Measurements from ENCODE around the gene SULF2.

SULF2 gene

DNA sequence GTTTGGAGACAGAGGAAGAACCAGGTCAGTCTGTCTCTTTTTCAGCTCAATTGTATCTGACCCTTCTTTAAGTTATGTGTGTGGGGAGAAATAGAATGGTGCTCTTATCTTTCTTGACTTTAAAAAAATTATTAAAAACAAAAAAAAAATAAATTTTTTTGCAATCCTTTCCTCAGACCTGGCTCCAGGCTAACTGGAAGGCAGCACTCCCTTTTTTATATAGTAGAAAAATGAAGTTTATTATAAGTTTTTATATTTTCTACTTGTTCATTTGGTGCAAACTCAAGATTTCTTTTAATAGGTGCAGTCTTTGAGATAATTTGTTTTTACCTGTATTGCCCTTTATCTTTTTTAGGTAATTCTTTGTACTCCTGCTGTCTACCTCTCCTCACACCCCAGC lies 129.6 kb downstream of the SULF2 start:
- no peak for DNase-seq (ENCODE audit: low read depth)
- H3K4me3 ChIP-seq (ENCODE audit: low read length): no peak overlapping the region
- TF ChIP-seq, protein P1, sequence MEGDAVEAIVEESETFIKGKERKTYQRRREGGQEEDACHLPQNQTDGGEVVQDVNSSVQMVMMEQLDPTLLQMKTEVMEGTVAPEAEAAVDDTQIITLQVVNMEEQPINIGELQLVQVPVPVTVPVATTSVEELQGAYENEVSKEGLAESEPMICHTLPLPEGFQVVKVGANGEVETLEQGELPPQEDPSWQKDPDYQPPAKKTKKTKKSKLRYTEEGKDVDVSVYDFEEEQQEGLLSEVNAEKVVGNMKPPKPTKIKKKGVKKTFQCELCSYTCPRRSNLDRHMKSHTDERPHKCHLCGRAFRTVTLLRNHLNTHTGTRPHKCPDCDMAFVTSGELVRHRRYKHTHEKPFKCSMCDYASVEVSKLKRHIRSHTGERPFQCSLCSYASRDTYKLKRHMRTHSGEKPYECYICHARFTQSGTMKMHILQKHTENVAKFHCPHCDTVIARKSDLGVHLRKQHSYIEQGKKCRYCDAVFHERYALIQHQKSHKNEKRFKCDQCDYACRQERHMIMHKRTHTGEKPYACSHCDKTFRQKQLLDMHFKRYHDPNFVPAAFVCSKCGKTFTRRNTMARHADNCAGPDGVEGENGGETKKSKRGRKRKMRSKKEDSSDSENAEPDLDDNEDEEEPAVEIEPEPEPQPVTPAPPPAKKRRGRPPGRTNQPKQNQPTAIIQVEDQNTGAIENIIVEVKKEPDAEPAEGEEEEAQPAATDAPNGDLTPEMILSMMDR (conservative IDR thresholded peaks at IDR 0.05; ENCODE audit: low read depth, low read length): no peak

DNA sequence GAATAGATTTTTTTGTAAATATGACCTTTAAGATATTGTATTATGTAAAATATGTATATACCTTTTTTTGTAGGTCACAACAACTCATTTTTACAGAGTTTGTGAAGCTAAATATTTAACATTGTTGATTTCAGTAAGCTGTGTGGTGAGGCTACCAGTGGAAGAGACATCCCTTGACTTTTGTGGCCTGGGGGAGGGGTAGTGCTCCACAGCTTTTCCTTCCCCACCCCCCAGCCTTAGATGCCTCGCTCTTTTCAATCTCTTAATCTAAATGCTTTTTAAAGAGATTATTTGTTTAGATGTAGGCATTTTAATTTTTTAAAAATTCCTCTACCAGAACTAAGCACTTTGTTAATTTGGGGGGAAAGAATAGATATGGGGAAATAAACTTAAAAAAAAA lies 130.9 kb downstream of the SULF2 start:
- TF ChIP-seq, protein P1 (conservative IDR thresholded peaks at IDR 0.05; ENCODE audit: low read depth, low read length): no peak
- H3K4me3 ChIP-seq (ENCODE audit: low read length): no peak overlapping the region
- DNase-seq (ENCODE audit: low read depth): no peak

DNA sequence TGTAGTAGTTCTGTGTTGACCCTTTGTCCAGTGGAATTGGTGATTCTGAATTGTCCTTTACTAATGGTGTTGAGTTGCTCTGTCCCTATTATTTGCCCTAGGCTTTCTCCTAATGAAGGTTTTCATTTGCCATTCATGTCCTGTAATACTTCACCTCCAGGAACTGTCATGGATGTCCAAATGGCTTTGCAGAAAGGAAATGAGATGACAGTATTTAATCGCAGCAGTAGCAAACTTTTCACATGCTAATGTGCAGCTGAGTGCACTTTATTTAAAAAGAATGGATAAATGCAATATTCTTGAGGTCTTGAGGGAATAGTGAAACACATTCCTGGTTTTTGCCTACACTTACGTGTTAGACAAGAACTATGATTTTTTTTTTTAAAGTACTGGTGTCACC lies 131.4 kb downstream of the SULF2 start:
- no peak for DNase-seq (ENCODE audit: low read depth)
- TF ChIP-seq, protein P1 (conservative IDR thresholded peaks at IDR 0.05; ENCODE audit: low read depth, low read length): no peak
- H3K4me3 ChIP-seq (ENCODE audit: low read length): no peak overlapping the region

DNA sequence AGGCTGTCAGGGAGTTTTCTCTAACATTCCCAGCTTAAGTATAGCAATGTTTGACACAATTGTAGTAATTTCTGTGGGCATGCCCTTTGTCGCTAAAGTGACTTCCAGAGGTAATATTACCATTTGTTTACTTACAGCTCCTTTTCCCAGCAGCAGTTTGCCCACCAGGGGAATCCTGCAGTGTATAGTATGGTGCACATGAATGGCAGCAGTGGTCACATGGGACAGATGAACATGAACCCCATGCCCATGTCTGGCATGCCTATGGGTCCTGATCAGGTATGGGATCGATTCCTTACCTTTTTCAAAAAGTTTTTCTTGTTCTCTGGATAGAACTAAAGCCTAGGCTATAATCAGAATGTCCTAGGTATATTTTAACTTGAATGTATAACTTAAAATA lies 132.5 kb downstream of the SULF2 start:
- TF ChIP-seq, protein P1 (conservative IDR thresholded peaks at IDR 0.05; ENCODE audit: low read depth, low read length): no peak
- H3K4me3 ChIP-seq (ENCODE audit: low read length): no peak overlapping the region
- no peak for DNase-seq (ENCODE audit: low read depth)

DNA sequence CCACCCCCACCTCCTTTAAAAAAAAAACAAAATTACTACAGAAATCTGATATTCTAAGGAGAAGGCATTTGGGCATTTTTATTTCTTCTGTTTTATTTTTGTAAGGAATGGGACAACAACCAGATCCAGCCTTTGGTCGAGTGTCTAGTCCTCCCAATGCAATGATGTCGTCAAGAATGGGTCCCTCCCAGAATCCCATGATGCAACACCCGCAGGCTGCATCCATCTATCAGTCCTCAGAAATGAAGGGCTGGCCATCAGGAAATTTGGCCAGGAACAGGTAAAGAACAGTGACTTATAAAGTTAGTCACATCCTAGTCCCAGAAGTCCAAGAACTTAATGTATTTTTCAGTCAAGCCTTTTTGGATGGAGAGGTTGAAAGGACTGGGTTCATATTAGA lies 133.0 kb downstream of the SULF2 start:
- no peak for DNase-seq (ENCODE audit: low read depth)
- TF ChIP-seq, protein P1 (conservative IDR thresholded peaks at IDR 0.05; ENCODE audit: low read depth, low read length): no peak
- no peak overlapping the region for H3K4me3 ChIP-seq (ENCODE audit: low read length)

DNA sequence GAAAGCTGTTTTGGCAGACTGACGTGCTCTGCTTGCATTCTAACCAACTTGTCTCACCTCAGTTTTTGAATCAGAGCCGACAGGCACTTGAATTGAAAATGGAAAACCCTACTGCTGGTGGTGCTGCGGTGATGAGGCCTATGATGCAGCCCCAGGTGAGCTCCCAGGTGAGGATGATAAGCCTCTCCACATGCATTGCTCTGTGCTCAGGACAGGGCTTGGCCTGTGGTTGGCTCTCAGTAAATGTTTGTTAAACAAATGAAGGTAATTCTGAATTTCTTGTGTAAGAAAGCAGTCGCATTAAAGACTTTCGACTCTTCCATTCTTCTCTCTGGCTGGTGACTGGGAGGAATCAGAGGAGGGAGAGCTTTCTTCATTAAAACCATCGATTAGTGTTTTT lies 136.3 kb downstream of the SULF2 start:
- DNase-seq (ENCODE audit: low read depth): no peak
- TF ChIP-seq, protein P1 (conservative IDR thresholded peaks at IDR 0.05; ENCODE audit: low read depth, low read length): no peak
- H3K4me3 ChIP-seq (ENCODE audit: low read length): no peak overlapping the region

DNA sequence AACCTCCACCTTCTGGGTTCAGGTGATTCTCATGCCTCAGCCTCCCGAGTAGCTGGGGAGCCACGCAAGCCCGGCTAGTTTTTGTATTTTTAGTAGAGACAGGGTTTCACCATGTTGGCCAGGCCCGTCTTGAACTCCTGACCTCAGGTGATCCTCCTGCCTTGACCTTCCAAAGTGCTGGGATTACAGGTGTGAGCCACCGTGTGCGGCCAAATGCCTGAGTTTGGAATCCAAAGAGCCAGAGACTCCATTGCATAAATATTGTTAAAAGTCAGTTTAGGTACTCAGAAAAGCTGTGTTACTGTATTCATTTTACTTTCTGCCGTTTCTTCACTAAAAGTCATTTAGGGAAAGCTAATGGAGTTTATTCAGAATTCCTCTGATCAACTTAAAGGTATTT lies 137.3 kb downstream of the SULF2 start:
- no peak overlapping the region for H3K4me3 ChIP-seq (ENCODE audit: low read length)
- TF ChIP-seq, protein P1 (conservative IDR thresholded peaks at IDR 0.05; ENCODE audit: low read depth, low read length): no peak
- DNase-seq (ENCODE audit: low read depth): no peak
